NCI-H2107 (cell line): ENCODE data around the gene GABRB1.

Experiments
- DNase-seq: peaks from one replicate; lab custom pipeline; 2025; lab: John Stamatoyannopoulos, UW

Gene GABRB1

GRCh38 chr4:47031011-47031678 is at the start of gene GABRB1:
TSS of gene GABRB1 (plus strand) at chr4:47031567.
- no peak for DNase-seq

DNA sequence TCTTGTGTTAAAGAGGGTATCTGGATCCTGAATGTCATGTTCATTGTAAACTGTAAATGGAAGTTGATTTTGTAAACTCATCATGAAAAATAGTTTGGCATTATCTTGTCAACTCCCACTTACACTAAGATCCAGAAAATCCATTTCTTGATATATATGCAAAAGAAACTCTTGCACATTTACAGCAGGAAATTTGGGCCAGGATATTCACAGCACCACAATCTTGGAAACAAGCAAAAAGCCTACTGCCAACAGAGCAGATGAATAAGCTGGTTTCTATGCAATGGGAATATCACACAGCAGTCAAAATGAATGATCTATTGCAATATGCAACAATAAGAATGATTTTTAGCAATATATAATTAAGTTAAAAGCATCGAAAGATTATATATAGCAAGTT is 46.6 kb upstream of the GABRB1 start:
- DNase-seq, result no peak

GRCh38 chr4:46986922-46987638 is 44.3 kb upstream of the GABRB1 start:
- no peak for DNase-seq

GRCh38 chr4:46992338-46992737 is 39.0 kb upstream of the GABRB1 start:
- DNase-seq, result no peak

- DNase-seq, result no peak
These were observed 38.0 kb upstream of the GABRB1 start, which contains the start of gene GABRA4 for GRCh38 chr4:46993075-46994006. TSS of gene GABRA4 (minus strand) at chr4:46993581. CDS start at chr4:46993424, 157 bp downstream.

DNA sequence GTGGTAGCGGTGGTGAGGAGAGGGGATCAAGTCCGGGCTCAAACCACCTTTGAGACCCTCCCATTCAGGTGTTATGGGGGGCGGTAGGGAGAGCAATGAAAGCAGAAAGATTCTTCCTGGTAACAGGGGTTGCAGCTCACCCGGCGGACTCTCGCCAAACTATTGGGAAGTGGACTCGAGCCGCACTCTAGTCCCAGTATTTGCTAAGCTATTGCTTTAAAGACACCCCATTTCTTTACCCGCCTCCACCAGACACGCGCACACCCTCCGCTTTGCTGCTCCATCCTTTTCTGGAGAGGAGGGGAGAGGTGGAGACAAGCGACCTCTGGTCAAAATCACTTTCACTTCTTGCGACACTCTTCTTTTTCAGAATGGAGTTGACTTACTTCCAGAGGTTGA is 37.4 kb upstream of the GABRB1 start:
- DNase-seq, result no peak

DNA sequence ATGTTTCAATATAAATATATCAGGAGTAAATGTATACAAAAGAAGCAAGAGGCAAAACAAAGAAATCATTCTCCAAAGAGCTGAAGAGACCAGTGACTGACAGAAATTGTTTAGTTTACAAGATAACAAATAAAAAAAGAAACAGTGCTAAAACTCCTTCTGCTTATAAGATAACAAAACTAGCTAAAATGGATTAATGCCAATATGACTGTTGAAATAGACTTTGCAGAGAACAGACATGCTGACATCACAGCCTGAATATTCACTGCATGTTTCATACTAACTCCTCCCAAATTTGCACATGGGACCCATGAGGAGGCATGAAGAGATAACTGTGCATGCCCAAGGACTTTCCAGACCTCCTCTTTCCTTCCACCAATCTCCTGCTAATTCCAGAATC is 31.8 kb upstream of the GABRB1 start:
- no peak for DNase-seq

GRCh38 chr4:47000406-47000805 is 31.0 kb upstream of the GABRB1 start:
- DNase-seq, result no peak

- DNase-seq, result no peak
These were observed 28.8 kb upstream of the GABRB1 start for GRCh38 chr4:47002580-47002979.

DNA sequence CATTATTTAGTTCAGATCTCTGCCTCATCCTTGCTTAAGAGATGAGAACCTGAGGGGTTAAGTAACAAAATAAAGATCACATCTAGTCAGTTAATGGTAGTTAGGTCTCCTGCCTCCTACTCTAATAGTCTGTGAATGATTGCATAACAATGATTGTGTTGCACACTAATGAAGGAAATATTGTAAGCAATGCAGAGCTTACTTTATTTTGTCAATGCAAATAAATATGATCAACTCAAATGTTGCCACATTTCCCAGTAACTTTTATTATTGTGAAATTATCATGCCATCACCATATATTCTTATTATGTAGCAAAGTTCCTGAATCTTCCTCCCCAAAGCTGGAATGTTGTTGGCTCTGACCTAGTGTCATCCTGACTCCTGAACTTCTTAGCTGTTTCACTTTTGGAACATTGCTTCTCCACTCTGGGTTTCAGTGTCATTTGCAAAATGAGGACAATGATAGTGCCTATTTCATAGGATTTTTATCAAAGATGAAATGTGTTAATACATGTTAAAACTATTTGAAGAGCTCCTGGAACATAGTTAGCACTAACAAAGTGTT is 20.9 kb upstream of the GABRB1 start:
- no peak for DNase-seq

DNA sequence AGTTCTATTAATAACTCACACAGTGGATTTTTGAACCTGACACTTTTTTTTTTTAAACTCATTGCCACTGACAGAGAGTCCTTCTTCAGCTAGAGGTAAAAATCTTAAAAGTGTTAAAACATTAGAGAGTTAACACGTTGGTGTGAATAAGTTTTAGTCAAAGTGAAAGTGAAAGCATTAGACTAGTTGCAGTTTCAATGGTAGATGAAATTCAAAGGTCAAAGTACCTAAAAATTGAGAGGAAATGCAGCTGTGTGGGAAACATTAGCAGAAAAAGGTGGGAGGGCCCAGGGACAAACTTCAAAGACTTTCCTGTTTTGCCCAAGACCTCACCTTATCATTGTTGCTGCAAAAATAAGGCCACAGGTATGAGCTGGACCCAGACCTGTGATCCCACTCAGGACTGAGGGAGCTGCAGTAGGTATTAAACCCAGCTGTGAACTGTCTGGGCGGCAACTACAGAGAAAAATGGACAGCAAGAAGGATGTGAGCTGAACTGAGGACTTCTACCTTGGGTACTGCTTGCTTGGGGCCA is 20.4 kb upstream of the GABRB1 start:
- no peak for DNase-seq

GRCh38 chr4:47012676-47013075 is 18.7 kb upstream of the GABRB1 start:
- DNase-seq, result no peak

- DNase-seq, result no peak
These were observed 18.0 kb upstream of the GABRB1 start for GRCh38 chr4:47013373-47013772.

DNA sequence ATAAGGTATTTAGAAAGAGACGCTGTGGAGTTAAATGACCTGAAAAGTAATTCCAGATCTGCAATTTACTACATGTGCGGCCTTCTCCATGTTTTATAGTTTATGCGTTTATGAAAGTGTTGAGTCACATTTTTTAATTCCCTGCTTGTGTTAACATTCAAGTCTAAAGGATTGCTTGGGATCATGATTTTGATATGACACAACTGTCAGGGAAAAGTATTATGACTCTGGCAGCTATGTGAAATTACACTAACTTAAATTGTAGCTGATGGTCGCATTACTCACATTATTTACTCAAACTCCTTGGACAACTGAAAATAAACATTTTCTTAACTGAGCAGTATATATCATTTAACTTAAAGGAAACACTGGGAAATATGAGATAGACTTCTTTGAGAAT is 14.3 kb upstream of the GABRB1 start:
- no peak for DNase-seq

GRCh38 chr4:47017494-47017893 is 13.9 kb upstream of the GABRB1 start:
- DNase-seq, result no peak

DNA sequence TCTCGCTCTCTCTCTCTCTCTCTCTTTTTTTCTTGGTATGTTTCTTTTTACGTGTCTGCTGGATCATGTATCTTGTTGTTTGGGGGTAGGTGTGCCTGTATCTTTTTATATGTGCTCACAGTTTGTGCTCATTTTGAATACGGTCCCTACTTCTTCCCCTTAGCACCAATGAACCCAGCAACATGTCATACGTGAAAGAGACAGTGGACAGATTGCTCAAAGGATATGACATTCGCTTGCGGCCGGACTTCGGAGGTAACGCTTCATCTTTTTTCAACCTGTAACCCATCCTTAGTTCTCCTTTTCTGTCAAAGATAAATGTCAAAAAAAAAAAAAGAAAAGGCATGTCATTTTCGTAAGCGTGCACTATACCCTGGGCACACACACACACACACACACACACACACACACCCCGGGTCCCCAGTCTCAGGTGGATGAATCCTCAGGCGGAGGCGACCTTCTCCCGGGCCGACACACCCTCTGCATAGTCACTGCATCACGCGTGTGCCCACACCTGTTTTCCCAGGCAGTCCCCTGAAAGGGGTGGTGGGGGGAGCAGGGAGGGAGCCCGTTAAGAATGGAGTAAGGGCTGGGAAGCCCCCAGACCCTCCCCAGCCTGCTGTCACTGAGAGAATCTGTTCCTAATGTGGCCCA is 511 bp downstream of the GABRB1 start:
- DNase-seq, result no peak

- no peak for DNase-seq
These were observed 1.2 kb downstream of the GABRB1 start for GRCh38 chr4:47032405-47033106.

DNA sequence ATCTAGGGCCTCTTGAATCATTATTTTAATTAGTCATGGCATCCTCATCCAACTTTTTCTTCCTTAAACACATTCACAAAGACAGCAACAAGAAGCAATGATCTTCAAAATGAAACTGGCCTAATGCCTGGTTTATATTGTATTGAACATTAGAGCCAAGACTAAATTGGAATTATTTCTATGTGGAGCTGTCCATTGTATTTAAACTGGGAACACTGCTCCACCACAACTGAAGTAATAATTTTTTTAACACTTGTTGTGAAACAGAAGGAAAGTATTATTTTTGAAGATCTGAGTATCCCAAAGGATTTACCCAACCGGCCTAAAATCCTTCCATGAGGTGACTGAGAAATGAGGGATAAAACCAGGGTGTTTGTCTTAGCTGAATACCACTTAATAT is 6.9 kb downstream of the GABRB1 start:
- DNase-seq, result no peak

DNA sequence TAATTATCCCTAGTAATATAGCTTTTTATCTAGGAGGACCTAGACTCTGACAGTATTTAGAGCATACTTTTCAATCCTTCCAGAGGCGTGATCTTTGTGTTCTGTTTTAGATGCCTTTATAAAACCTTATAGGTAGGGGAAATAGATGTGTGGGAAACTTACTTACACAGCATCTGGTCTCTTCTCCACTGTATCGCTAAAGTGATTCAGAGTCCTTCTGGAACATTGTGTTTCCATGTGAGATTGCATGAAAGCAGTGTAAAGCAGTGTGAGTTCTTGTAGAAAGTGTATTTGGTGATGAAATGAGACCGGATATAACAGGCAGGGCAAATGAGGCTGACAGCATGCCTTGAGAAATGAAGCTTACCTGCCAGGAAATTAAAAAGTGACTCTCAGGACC is 9.5 kb downstream of the GABRB1 start:
- no peak for DNase-seq

- DNase-seq, result no peak
These were observed 12.5 kb downstream of the GABRB1 start for GRCh38 chr4:47043821-47044220.

DNA sequence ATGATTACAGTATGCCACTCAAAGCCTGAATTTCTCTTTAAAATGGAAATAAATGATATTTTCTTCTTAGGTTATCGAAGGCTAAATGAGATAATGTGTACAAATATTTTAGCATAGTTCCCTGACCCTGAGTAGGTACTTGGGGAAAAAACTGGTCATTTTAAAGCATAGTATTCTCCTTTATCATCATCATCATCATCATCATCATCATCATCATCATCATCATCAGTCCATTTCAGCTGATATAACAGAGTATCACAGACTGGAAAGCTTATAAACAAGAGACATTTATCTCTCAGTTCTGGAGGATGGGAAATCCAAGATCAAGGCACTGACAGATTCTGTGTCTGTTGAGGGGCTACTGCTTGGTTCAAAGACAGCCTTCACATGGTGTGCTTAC is 13.9 kb downstream of the GABRB1 start:
- no peak for DNase-seq
